ENCODE data around the gene OTOL1. TPM values are rescaled to one million over a fixed set of nuclear protein-coding genes. Genes with fewer than 3 reads are reported as not detected.

Gene OTOL1
- total and polyA plus RNA-seq, 8 donors, result not detected

DNA sequence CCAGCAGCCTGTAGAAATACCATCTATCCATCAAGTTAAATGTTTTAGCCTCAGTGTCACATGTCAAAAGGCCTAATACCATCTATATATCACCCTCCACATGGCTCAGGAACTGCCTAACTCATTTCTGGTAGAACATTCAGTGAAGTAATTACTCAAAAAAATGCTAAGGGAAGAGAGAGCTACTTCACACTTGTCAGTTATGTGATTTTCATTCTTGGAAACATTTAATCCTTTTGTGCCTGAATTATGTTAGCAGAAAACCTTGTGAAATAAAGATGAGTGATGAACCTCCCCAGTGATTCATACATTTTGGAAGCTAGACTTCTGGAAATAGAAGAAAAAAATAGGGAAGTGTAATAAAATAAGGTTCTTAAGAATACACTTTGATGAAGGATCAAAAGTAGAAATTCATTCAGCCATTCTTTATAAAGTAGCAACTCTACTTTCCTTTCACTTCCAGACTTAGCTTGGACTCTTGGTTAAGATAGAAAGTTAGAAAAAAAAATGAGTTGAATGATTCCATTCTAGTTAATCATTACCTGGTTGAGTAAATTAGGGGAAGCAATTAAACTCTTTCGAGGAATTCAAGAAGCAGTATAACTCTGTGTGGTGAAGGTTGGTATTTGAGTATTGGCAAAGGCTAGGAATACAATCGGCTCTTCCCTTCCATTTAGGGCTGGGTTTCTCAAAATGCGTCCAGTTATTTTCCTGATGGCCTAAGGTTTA is 3.6 kb downstream of the OTOL1 start:
- H3K27ac ChIP-seq, result no peak overlapping the region
- intact Hi-C loops (cut with DNase I), result no loop called here
- no peak for DNase-seq
- H3K4me3 ChIP-seq, result no peak overlapping the region
- TF ChIP-seq, protein P1, sequence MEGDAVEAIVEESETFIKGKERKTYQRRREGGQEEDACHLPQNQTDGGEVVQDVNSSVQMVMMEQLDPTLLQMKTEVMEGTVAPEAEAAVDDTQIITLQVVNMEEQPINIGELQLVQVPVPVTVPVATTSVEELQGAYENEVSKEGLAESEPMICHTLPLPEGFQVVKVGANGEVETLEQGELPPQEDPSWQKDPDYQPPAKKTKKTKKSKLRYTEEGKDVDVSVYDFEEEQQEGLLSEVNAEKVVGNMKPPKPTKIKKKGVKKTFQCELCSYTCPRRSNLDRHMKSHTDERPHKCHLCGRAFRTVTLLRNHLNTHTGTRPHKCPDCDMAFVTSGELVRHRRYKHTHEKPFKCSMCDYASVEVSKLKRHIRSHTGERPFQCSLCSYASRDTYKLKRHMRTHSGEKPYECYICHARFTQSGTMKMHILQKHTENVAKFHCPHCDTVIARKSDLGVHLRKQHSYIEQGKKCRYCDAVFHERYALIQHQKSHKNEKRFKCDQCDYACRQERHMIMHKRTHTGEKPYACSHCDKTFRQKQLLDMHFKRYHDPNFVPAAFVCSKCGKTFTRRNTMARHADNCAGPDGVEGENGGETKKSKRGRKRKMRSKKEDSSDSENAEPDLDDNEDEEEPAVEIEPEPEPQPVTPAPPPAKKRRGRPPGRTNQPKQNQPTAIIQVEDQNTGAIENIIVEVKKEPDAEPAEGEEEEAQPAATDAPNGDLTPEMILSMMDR (IDR thresholded peaks at IDR 0.05), result no peak
- ATAC-seq, result peak in 2 of 4 donors; percentile 27 to 50
- no peaks in the 10 kb centered on the region for H3K27me3 ChIP-seq
- FAIRE-seq, result no peak
- WGBS, 2 donors, result 25 to 27% methylated on average over 3 of the region's 3 CpGs
- H3K9me3 ChIP-seq, result no peaks in the 10 kb centered on the region
- H3K4me1 ChIP-seq, result no peaks in the 10 kb centered on the region
- no peaks in the 10 kb centered on the region for H3K36me3 ChIP-seq

DNA sequence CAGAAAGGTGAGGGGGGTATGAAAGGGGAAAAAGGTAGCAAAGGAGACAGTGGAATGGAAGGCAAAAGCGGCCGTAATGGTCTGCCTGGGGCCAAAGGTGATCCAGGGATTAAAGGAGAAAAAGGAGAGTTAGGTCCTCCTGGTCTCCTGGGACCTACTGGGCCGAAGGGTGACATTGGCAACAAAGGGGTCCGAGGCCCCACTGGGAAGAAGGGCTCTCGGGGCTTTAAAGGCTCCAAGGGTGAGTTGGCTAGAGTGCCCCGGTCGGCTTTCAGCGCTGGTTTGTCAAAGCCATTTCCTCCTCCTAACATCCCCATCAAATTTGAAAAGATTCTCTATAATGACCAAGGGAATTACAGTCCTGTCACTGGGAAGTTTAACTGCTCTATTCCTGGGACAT is 6.7 kb downstream of the OTOL1 start:
- DNase-seq, result peak in 1 of 6 donors; percentile 17
- no peak for FAIRE-seq
- H3K27me3 ChIP-seq, result no peaks in the 10 kb centered on the region
- 83 to 90% methylated on average over 8 of the region's 8 CpGs for WGBS, 2 donors
- TF ChIP-seq, protein P1 (IDR thresholded peaks at IDR 0.05), result no peak
- H3K4me1 ChIP-seq, result no peaks in the 10 kb centered on the region
- ATAC-seq, result no peak
- no peaks in the 10 kb centered on the region for H3K36me3 ChIP-seq
- H3K4me3 ChIP-seq, result no peak overlapping the region
- no peaks in the 10 kb centered on the region for H3K9me3 ChIP-seq
- H3K27ac ChIP-seq, result no peak overlapping the region
- intact Hi-C loops (cut with DNase I), result no loop called here

DNA sequence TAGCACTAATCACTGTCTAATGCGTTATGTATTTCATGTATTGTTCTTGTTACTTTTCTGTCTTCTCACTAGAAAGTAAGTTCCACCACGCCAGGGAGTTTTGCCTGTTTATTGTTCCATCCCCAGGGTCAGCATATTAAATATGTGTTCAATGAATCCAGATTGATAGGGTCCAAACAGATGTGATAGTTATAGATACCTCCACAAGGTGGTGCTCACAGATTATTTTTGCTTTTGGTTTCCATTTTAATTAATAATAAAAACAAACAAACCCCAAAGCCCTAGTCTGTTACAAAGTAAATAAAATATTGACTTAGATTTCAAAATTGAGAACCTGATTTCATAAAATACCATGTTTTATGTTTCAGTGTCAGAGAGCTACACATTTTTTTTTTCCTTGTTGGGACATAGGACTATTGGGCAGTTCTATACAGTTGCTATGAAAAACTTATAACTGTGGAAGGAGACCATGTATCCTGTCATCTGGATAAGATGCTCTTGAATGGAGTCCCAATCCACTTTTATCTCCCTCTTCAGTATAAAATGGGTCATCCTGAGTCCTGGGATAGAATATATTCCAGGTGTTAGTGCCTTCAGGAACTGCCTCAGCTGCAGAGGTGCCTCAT is 12.4 kb downstream of the OTOL1 start:
- intact Hi-C loops (cut with DNase I), result no loop called here
- no peak for FAIRE-seq
- ATAC-seq, result peak in 1 of 4 donors; percentile 23

DNA sequence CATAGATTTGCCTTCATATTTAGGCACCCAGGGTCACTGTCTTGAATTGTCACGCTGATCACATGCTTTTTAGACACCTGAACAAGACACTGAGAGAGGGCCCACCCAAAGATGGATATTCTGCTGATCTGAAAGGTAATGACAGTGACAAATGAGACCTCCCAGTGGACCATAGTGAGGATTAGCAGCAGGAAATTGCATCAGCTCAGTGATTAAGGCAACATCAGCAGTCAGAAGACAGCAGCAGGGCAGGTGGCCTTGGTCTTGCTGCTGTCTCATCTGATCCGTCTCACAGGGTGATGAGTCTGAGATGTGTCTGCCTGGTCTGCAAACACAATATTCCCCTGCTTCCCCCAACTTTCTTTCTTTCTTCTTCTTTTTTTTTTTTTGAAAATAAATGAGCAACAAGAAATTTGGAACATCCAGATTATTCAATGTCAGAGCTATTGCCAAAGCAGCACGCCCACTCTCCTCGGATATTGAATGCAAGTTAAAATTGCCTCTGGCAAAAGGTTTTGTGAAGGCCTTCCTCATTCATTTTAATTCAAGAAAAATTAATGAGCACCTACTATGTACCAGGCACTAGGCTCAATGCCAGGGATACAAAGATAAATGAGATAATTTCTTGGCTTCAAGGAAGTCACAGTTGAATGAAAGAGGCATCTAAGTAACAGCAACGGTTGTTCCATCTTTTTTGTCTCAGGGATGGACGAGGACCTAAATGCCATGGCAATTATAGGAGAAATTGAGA is 14.1 kb downstream of the OTOL1 start:
- 69 to 71% methylated on average over 6 of the region's 6 CpGs for WGBS, 2 donors
- TF ChIP-seq, protein P1 (IDR thresholded peaks at IDR 0.05), result no peak

More for the DNA sequence above, 12.4 kb downstream of the OTOL1 start:
- H3K27ac ChIP-seq, result no peak overlapping the region
- no peak overlapping the region for H3K4me3 ChIP-seq
- no peaks in the 10 kb centered on the region for H3K36me3 ChIP-seq
- DNase-seq, result no peak
- no peaks in the 10 kb centered on the region for H3K4me1 ChIP-seq
- TF ChIP-seq, protein P1 (IDR thresholded peaks at IDR 0.05), result no peak
- WGBS, 2 donors, result 53 to 54% methylated on average over 2 of the region's 2 CpGs
- H3K9me3 ChIP-seq, result no peaks in the 10 kb centered on the region
- no peaks in the 10 kb centered on the region for H3K27me3 ChIP-seq

More for the DNA sequence above, 14.1 kb downstream of the OTOL1 start:
- no peak for FAIRE-seq
- Histone ChIP-seq H3K27me3 (no peaks in the 10 kb centered on the region), H3K36me3 (no peaks in the 10 kb centered on the region), H3K27ac (no peak overlapping the region), H3K4me3 (no peak overlapping the region), H3K9me3 (no peaks in the 10 kb centered on the region), H3K4me1 (no peaks in the 10 kb centered on the region)
- DNase-seq, result no peak
- intact Hi-C loops (cut with DNase I), result no loop called here
- ATAC-seq, result no peak

Data from pancreas (tissue), 10 donors.